ENCODE measurements around the gene METTL5. TPM values are rescaled to one million over a fixed set of nuclear protein-coding genes. Genes with fewer than 3 reads are reported as not detected.

The METTL5 gene
- total RNA-seq, 1 experiment from 2014 or later: 103 TPM

- no peak overlapping the region for H3K4me3 ChIP-seq (replicated peaks in 1 of 2; ENCODE audit: low read depth in 1 of 2, low read length in 2 of 2)
- H3K4me1 ChIP-seq (ENCODE audit: control insufficient read depth in 1 of 2, insufficient read depth in 2 of 2, low read length in 2 of 2): peaks cover 19 to 35% of the 10 kb centered on the region in 2 experiments
These were observed 1.8 kb downstream of the METTL5 start for GRCh38 chr2:169822785-169823392.

More at GRCh38 chr2:169822785-169823392, 1.8 kb downstream of the METTL5 start:
- no peaks in the 10 kb centered on the region for H3K9me2 ChIP-seq (ENCODE audit: insufficient read depth)
- H3K79me2 ChIP-seq (ENCODE audit: insufficient read depth, low read length): peaks cover 55% of the 10 kb centered on the region
- no peak overlapping the region for H3K27ac ChIP-seq (ENCODE audit: low read depth, low read length)
- ChIA-PET CTCF (no interaction called here), POLR2A (no interaction called here), RAD21 (ENCODE audit: low non-redundant PET in 1 of 2, low total read pairs in 2 of 2, uncharacterized antibody in 2 of 2, unreplicated experiment in 2 of 2) (no interaction called here)
- peaks cover 4% of the 10 kb centered on the region; the same call in 1 of the 2 replicates for H4K20me1 ChIP-seq (ENCODE audit: insufficient read depth)
- no peak for DNase-seq (ENCODE audit: low read depth, low spot score)
- H3K9me3 ChIP-seq (ENCODE audit: control insufficient read depth in 1 of 2, insufficient read depth in 1 of 2, low read depth in 1 of 2, low read length in 2 of 2): no peaks in the 10 kb centered on the region
- no TSS peak for BruUV-seq (replicated peaks)
- no peaks in the 10 kb centered on the region for H3K27me3 ChIP-seq (ENCODE audit: insufficient read depth, low read length)
- TF ChIP-seq EZH2 (IDR thresholded peaks at IDR 0.05) (no peak), MAX (IDR thresholded peaks at IDR 0.05) (no peak), JUND (IDR thresholded peaks at IDR 0.05) (no peak), SRF (IDR thresholded peaks at IDR 0.05; ENCODE audit: low read depth) (no peak), CTCF (IDR thresholded peaks at IDR 0.05 in 2 of 3, conservative IDR thresholded peaks at IDR 0.05 in 1 of 3; ENCODE audit: borderline replicate concordance in 1 of 3, insufficient read depth in 1 of 3, low read depth in 2 of 3, low read length in 2 of 3) (no peak), SIN3A (IDR thresholded peaks at IDR 0.05; ENCODE audit: low read depth) (no peak), FOSL1 (IDR thresholded peaks at IDR 0.05; ENCODE audit: low read depth) (no peak), POLR2A (IDR thresholded peaks at IDR 0.05; ENCODE audit: borderline replicate concordance, extremely low read depth, insufficient read depth, insufficient read length) (no peak), ZNF274 (IDR thresholded peaks at IDR 0.05; ENCODE audit: low read depth, low read length) (no peak), EGR1 (IDR thresholded peaks at IDR 0.05; ENCODE audit: low read depth) (no peak), TCF7L2 (IDR thresholded peaks at IDR 0.05; ENCODE audit: borderline replicate concordance, extremely low read depth, insufficient read depth, insufficient read length) (no peak), CBX3 (IDR thresholded peaks at IDR 0.05; ENCODE audit: low read depth) (no peak), REST (IDR thresholded peaks at IDR 0.05; ENCODE audit: low read depth) (no peak), CEBPB (IDR thresholded peaks at IDR 0.05; ENCODE audit: low read depth) (no peak), ATF3 (IDR thresholded peaks at IDR 0.05) (no peak), RAD21 (IDR thresholded peaks at IDR 0.05; ENCODE audit: low read depth) (no peak), YY1 (IDR thresholded peaks at IDR 0.05; ENCODE audit: extremely low read depth, insufficient replicate concordance, low read depth, low read length) (no peak), EZH2phosphoT487 (IDR thresholded peaks at IDR 0.05; ENCODE audit: borderline replicate concordance) (no peak)
- no peak for ATAC-seq
- intact Hi-C loops (cut with micrococcal nuclease): no loop called here
- no peak overlapping the region for H2AFZ ChIP-seq (ENCODE audit: low read depth, low read length, poor library complexity, severe bottlenecking)
- H3K36me3 ChIP-seq (ENCODE audit: control insufficient read depth in 1 of 2, insufficient read depth in 2 of 2, low read length in 2 of 2): peaks cover 5 to 16% of the 10 kb centered on the region in 2 experiments; a peak in 3 of 4 replicates
- H3K4me2 ChIP-seq (ENCODE audit: low read length): peak overlapping the region; percentile 87; the same call in 1 of the 2 replicates
- H3K9ac ChIP-seq (ENCODE audit: low read length): no peak overlapping the region
